ENCODE data around the gene TULP3.

The TULP3 gene

GRCh38 chr12:2936301-2936700 lies 45.6 kb downstream of the TULP3 start:
- no peak for DNase-seq

- DNase-seq = no peak
Measured at GRCh38 chr12:2937500-2937899, 46.8 kb downstream of the TULP3 start.

GRCh38 chr12:2939191-2939590 lies 48.5 kb downstream of the TULP3 start:
- DNase-seq = no peak

GRCh38 chr12:2940564-2940963 lies 49.9 kb downstream of the TULP3 start:
- DNase-seq = no peak

- no peak for DNase-seq
Measured at GRCh38 chr12:2941524-2941923, 50.8 kb downstream of the TULP3 start.

- peak; percentile 26 for DNase-seq
Measured at GRCh38 chr12:2944401-2945047, 53.8 kb downstream of the TULP3 start.

GRCh38 chr12:2949411-2949810 lies 58.7 kb downstream of the TULP3 start:
- no peak for DNase-seq

- DNase-seq = no peak
Measured at GRCh38 chr12:2955888-2956287, 65.2 kb downstream of the TULP3 start.

- DNase-seq = no peak
Measured at GRCh38 chr12:2957816-2958431, 67.2 kb downstream of the TULP3 start.

- DNase-seq = no peak
Measured at GRCh38 chr12:2958432-2959191, 67.9 kb downstream of the TULP3 start.

GRCh38 chr12:2959192-2959504 lies 68.5 kb downstream of the TULP3 start, which contains the start of gene TEAD4:
TSS of gene TEAD4 (plus strand) at chr12:2959397.
- DNase-seq = no peak

- no peak for DNase-seq
Measured at GRCh38 chr12:2959505-2960389, 69.1 kb downstream of the TULP3 start.

- no peak for DNase-seq
Measured at GRCh38 chr12:2960390-2960956, 69.8 kb downstream of the TULP3 start.

- no peak for DNase-seq
Measured at GRCh38 chr12:2960996-2961616, 70.4 kb downstream of the TULP3 start.

- DNase-seq = no peak
Measured at GRCh38 chr12:2961705-2962104, 71.0 kb downstream of the TULP3 start.

GRCh38 chr12:2963154-2963759 lies 72.6 kb downstream of the TULP3 start:
- DNase-seq = no peak

GRCh38 chr12:2963760-2964292 lies 73.1 kb downstream of the TULP3 start:
- no peak for DNase-seq

- no peak for DNase-seq
Measured at GRCh38 chr12:2967651-2968050, 77.0 kb downstream of the TULP3 start.

- DNase-seq = no peak
Measured at GRCh38 chr12:2970744-2971143, 80.1 kb downstream of the TULP3 start.

- DNase-seq = no peak
Measured at GRCh38 chr12:2973566-2973965, 82.9 kb downstream of the TULP3 start.

GRCh38 chr12:2974560-2974971 lies 83.9 kb downstream of the TULP3 start:
- no peak for DNase-seq

- no peak for DNase-seq
Measured at GRCh38 chr12:2976581-2976996, 85.9 kb downstream of the TULP3 start.
